HEK293 (cell line): Measurements from ENCODE around the gene WNK4.

Experiments
- CTCF ChIA-PET: fragments of 350-600 bp; formaldehyde crosslinking; extraction: SDS; loops from one replicate; lab custom pipeline; 2021; ENCODE audit warnings: antibody characterized with exemption; lab: Yijun Ruan, JAX
- POLR2A ChIA-PET: fragments of 300-600 bp; formaldehyde crosslinking; extraction: SDS; loops from one replicate; lab custom pipeline; 2020; ENCODE audit warnings: antibody characterized with exemption, inconsistent platforms; lab: Yijun Ruan, JAX
- H3K27ac ChIP-seq: fragments of 200-500 bp; sonication (Bioruptor generic); 2 replicates; pipeline ENCODE4 v1.5.1; 2014; ENCODE audit warnings: low read depth, low read length, control low read depth, inconsistent platforms; ENCODE audit errors: extremely low read depth
- H3K36me3 ChIP-seq, 2 experiments: fragments of 200-500 bp in 1 of 2; sonication (Bioruptor generic) in 1 of 2; 1 replicate in 1 of 2; 2 replicates in 1 of 2; pipeline ENCODE4 v1.5.1; 2014 to 2017; ENCODE audit warnings: inconsistent platforms in 2 of 2, low read length in 2 of 2; ENCODE audit not compliant: control insufficient read depth in 2 of 2, insufficient read depth in 1 of 2
- H3K4me1 ChIP-seq: fragments of 200-500 bp; sonication (Bioruptor generic); 2 replicates; pipeline ENCODE4 v1.5.1; 2014; ENCODE audit warnings: mild to moderate bottlenecking, low read length, inconsistent platforms; ENCODE audit not compliant: control insufficient read depth, insufficient read depth
- H3K4me3 ChIP-seq: 2 replicates; pipeline ENCODE4 v1.5.1; 2011; ENCODE audit warnings: low read depth, mild to moderate bottlenecking, control low read depth, low read length, moderate library complexity
- H3K9me3 ChIP-seq: fragments of 200-500 bp; sonication (Bioruptor generic); 2 replicates; pipeline ENCODE4 v1.5.1; 2014; ENCODE audit warnings: low read depth, low read length, inconsistent platforms; ENCODE audit not compliant: control insufficient read depth, insufficient read depth
- GLIS1 ChIP-seq: fragments of 450-650 bp; formaldehyde crosslinking; IDR thresholded peaks from 2 replicates; pipeline ENCODE4 v1.5.1; 2016; ENCODE audit warnings: missing biosample characterization, missing genetic modification characterization
- MZF1 ChIP-seq: fragments of 450-650 bp; formaldehyde crosslinking; IDR thresholded peaks from 2 replicates; pipeline ENCODE4 v1.5.1; 2017; ENCODE audit warnings: missing biosample characterization, missing genetic modification characterization, borderline replicate concordance
- OSR2 ChIP-seq: fragments of 450-650 bp; formaldehyde crosslinking; IDR thresholded peaks from 2 replicates; pipeline ENCODE4 v1.5.1; 2016; ENCODE audit warnings: missing biosample characterization, missing genetic modification characterization
- REST ChIP-seq: fragments of 450-650 bp; formaldehyde crosslinking; IDR thresholded peaks from 2 replicates; pipeline ENCODE4 v1.5.1; 2016; ENCODE audit warnings: missing biosample characterization, missing genetic modification characterization
- ZIC2 ChIP-seq: fragments of 450-650 bp; formaldehyde crosslinking; IDR thresholded peaks from 2 replicates; pipeline ENCODE4 v1.5.1; 2016; ENCODE audit warnings: missing biosample characterization, missing genetic modification characterization
- ZNF121 ChIP-seq: fragments of 450-650 bp; formaldehyde crosslinking; IDR thresholded peaks from 2 replicates; pipeline ENCODE4 v1.5.1; 2016; ENCODE audit warnings: missing biosample characterization, missing genetic modification characterization
- ZNF202 ChIP-seq: fragments of 450-650 bp; formaldehyde crosslinking; IDR thresholded peaks from 2 replicates; pipeline ENCODE4 v1.5.1; 2016; ENCODE audit warnings: missing biosample characterization, missing genetic modification characterization, borderline replicate concordance
- ZNF280C ChIP-seq: fragments of 450-650 bp; formaldehyde crosslinking; IDR thresholded peaks from 2 replicates; pipeline ENCODE4 v1.5.1; 2016; ENCODE audit warnings: missing biosample characterization, missing genetic modification characterization
- ZNF501 ChIP-seq: fragments of 450-650 bp; formaldehyde crosslinking; IDR thresholded peaks from 2 replicates; pipeline ENCODE4 v1.5.1; 2016; ENCODE audit warnings: missing biosample characterization, missing genetic modification characterization
- ZNF518A ChIP-seq: fragments of 450-650 bp; formaldehyde crosslinking; conservative IDR thresholded peaks from 2 replicates; pipeline ENCODE4 v1.5.1; 2016; ENCODE audit warnings: low read depth, missing biosample characterization, missing genetic modification characterization
- ZNF529 ChIP-seq: fragments of 450-650 bp; formaldehyde crosslinking; IDR thresholded peaks from 2 replicates; pipeline ENCODE4 v1.5.1; 2017; ENCODE audit warnings: missing genetic modification characterization, missing biosample characterization; ENCODE audit not compliant: insufficient replicate concordance
- ZNF549 ChIP-seq: fragments of 450-650 bp; IDR thresholded peaks from 2 replicates; pipeline ENCODE4 v1.5.1; 2018; ENCODE audit warnings: missing biosample characterization, missing genetic modification characterization, mild to moderate bottlenecking, inconsistent platforms, moderate library complexity
- ZNF645 ChIP-seq: fragments of 450-650 bp; formaldehyde crosslinking; IDR thresholded peaks from 2 replicates; pipeline ENCODE4; 2016; ENCODE audit warnings: missing biosample characterization, missing genetic modification characterization
- ZNF837 ChIP-seq: fragments of 450-650 bp; formaldehyde crosslinking; IDR thresholded peaks from 2 replicates; pipeline ENCODE4 v1.5.1; 2016; ENCODE audit warnings: missing biosample characterization, missing genetic modification characterization

Gene WNK4

GRCh38 chr17:42798383-42799380 lies 18.3 kb downstream of the WNK4 start, which contains the start of the genes CNTD1 and COA3 (continued):
- TF ChIP-seq REST (tag by site-specific recombination) (no peak), ZNF518A (tag by site-specific recombination) (peak; percentile 53; the same call in 1 of the 2 replicates)

- CTCF ChIA-PET: interaction anchor here (0.6 to 3.7 kb wide), 8 partner anchors 11 to 83 kb away, joined by 3 to 36 read pairs (median 4); partner anchors contain the start of genes AOC2 and BECN1
- POLR2A ChIA-PET: interaction anchor here (0.6 to 2.2 kb wide), 7 partner anchors 13 to 195 kb away, joined by 3 to 6 read pairs (median 3); partner anchors contain the start of genes BECN1, PSME3 and RPL27
- Histone ChIP-seq H3K9me3 (no peaks in the 10 kb centered on the region), H3K36me3 (peaks cover 0 to 4% of the 10 kb centered on the region in 2 experiments; a peak in 1 of 3 replicates), H3K4me1 (peaks cover 10% of the 10 kb centered on the region), H3K4me3 (no peak overlapping the region), H3K27ac (no peak overlapping the region)
- TF ChIP-seq OSR2 (tag by site-specific recombination) (no peak), GLIS1 (tag by site-specific recombination) (peak; percentile 74), ZIC2 (tag by site-specific recombination) (peak; percentile 96)
Observed at GRCh38 chr17:42803074-42803883, 22.9 kb downstream of the WNK4 start.

GRCh38 chr17:42804918-42805367 lies 24.5 kb downstream of the WNK4 start:
- H3K4me1 ChIP-seq: peaks cover 10% of the 10 kb centered on the region
- H3K27ac ChIP-seq: no peak overlapping the region
- H3K9me3 ChIP-seq: no peaks in the 10 kb centered on the region
- ChIA-PET CTCF (interaction anchor here (0.5 to 1.5 kb wide), 5 partner anchors 14 to 125 kb away, joined by 3 to 4 read pairs (median 4); partner anchors contain the start of gene BECN1), POLR2A (interaction anchor here (1.8 to 2.0 kb wide), 2 partner anchors 10 to 19 kb away, joined by 5 to 6 read pairs; partner anchors contain the start of gene BECN1)
- no peak overlapping the region for H3K4me3 ChIP-seq
- H3K36me3 ChIP-seq: peaks cover 5 to 19% of the 10 kb centered on the region in 2 experiments
- no peak for TF ChIP-seq ZNF121 (tag by site-specific recombination)
- TF ChIP-seq ZNF280C (tag by site-specific recombination): no peak
- no peak for TF ChIP-seq ZNF501 (tag by site-specific recombination)
- no peak for TF ChIP-seq ZNF645 (tag by site-specific recombination)
- TF ChIP-seq ZNF202 (tag by site-specific recombination): no peak
- no peak for TF ChIP-seq ZNF529
- TF ChIP-seq ZNF549 (tag by site-specific recombination): no peak
- no peak for TF ChIP-seq ZNF837
- no peak for TF ChIP-seq MZF1 (tag by site-specific recombination)
